HG03097 (cell line): ENCODE measurements around the gene HAVCR1.
A peak's percentile ranks its signal among the peaks of the same experiment; 100 is the strongest.
"Not testable (repeated sequence)": the region's sequence is repeated elsewhere in the genome, so short reads cannot be mapped to it uniquely, and the experiment has no call there.

Experiments used
- ATAC-seq: cut with Tn5 transposase; IDR thresholded peaks from one replicate; pipeline ENCODE4 v1.9.1; 2021; ENCODE audit not compliant: unreplicated experiment, low FRiP score

Gene HAVCR1

GRCh38 chr5:157051604-157052245 is 7.2 kb downstream of the HAVCR1 start:
- no peak for ATAC-seq

GRCh38 chr5:157050050-157050449 is 8.9 kb downstream of the HAVCR1 start:
- no peak for ATAC-seq

GRCh38 chr5:157049605-157050004 is 9.3 kb downstream of the HAVCR1 start:
- ATAC-seq = no peak

- no peak for ATAC-seq
These were observed 11.0 kb downstream of the HAVCR1 start for GRCh38 chr5:157047898-157048297.

- not testable (repeated sequence) for ATAC-seq
These were observed 11.9 kb downstream of the HAVCR1 start for GRCh38 chr5:157047016-157047415.

GRCh38 chr5:157046041-157046440 is 12.9 kb downstream of the HAVCR1 start:
- ATAC-seq = no peak

- ATAC-seq = no peak
These were observed 13.3 kb downstream of the HAVCR1 start for GRCh38 chr5:157045601-157046000.

GRCh38 chr5:157038568-157039187 is 20.2 kb downstream of the HAVCR1 start:
- no peak for ATAC-seq

- ATAC-seq = not testable (repeated sequence)
These were observed 24.5 kb downstream of the HAVCR1 start for GRCh38 chr5:157034106-157035072.

- ATAC-seq = no peak
These were observed 25.8 kb downstream of the HAVCR1 start for GRCh38 chr5:157033071-157033583.

- ATAC-seq = no peak
These were observed 28.2 kb downstream of the HAVCR1 start for GRCh38 chr5:157030692-157031091.

GRCh38 chr5:157029457-157029856 is 29.5 kb downstream of the HAVCR1 start:
- peak; percentile 42 for ATAC-seq

GRCh38 chr5:157027663-157028062 is 31.3 kb downstream of the HAVCR1 start:
- peak; percentile 91 for ATAC-seq

GRCh38 chr5:157026789-157027424 is 32.0 kb downstream of the HAVCR1 start:
- ATAC-seq = no peak

GRCh38 chr5:157025093-157025698 is 33.7 kb downstream of the HAVCR1 start:
- no peak for ATAC-seq

GRCh38 chr5:157024208-157024959 is 34.5 kb downstream of the HAVCR1 start:
- ATAC-seq = no peak

GRCh38 chr5:157022024-157022423 is 36.9 kb downstream of the HAVCR1 start:
- ATAC-seq = no peak

GRCh38 chr5:157020511-157021222 is 38.2 kb downstream of the HAVCR1 start:
- no peak for ATAC-seq

- no peak for ATAC-seq
These were observed 38.9 kb downstream of the HAVCR1 start for GRCh38 chr5:157020002-157020401.
